B cell (primary cell): ENCODE data around the gene FANCD2.

Experiments
- CTCF ChIP-seq: fragments of 200-600 bp; IDR thresholded peaks from one replicate; pipeline ENCODE4 v1.8.0; 2022; ENCODE audit warnings: antibody characterized with exemption, mild to moderate bottlenecking
- EZH2 ChIP-seq: IDR thresholded peaks from 2 replicates; pipeline ENCODE4 v1.6.1; 2012; ENCODE audit warnings: borderline replicate concordance, low read depth, mild to moderate bottlenecking, moderate library complexity, low read length; ENCODE audit not compliant: insufficient read depth, poor library complexity, severe bottlenecking

- TF ChIP-seq CTCF (no peak), EZH2 (no peak)
Observed at GRCh38 chr3:10106919-10107318, 80.7 kb downstream of the FANCD2 start.
